Activated CD4-positive, CD25-positive, alpha-beta regulatory T cell (primary cell): Measurements from ENCODE around the gene ANKH.
A peak's percentile ranks its signal among the peaks of the same experiment; 100 is the strongest.
"Not testable (repeated sequence)": the region's sequence is repeated elsewhere in the genome, so short reads cannot be mapped to it uniquely, and the experiment has no call there.

Experiments
- DNase-seq, 4 experiments: peaks; one replicate each; lab custom pipeline; 2025; lab: John Stamatoyannopoulos, UW

Gene ANKH

GRCh38 chr5:14871214-14872069, at the start of gene ANKH:
Gene ANKH (minus strand): TSS chr5:14871778. CDS start chr5:14871447, 331 bp downstream.
- peak; percentile 64 to 84 (median 73) for DNase-seq

GRCh38 chr5:14920121-14920520, 48.5 kb upstream of the ANKH start:
- DNase-seq = no peak

- not testable (repeated sequence) for DNase-seq
These were observed 47.5 kb upstream of the ANKH start for GRCh38 chr5:14919106-14919505.

GRCh38 chr5:14917719-14918118, 46.1 kb upstream of the ANKH start:
- no peak for DNase-seq

- DNase-seq = no peak
These were observed 43.8 kb upstream of the ANKH start for GRCh38 chr5:14915291-14915952.

- no peak for DNase-seq
These were observed 43.2 kb upstream of the ANKH start for GRCh38 chr5:14914623-14915260.

- no peak for DNase-seq
These were observed 42.6 kb upstream of the ANKH start for GRCh38 chr5:14914193-14914592.

- DNase-seq = no peak
These were observed 41.5 kb upstream of the ANKH start for GRCh38 chr5:14913096-14913495.

- DNase-seq = no peak
These were observed 40.6 kb upstream of the ANKH start for GRCh38 chr5:14912206-14912605.

- no peak for DNase-seq
These were observed 37.8 kb upstream of the ANKH start for GRCh38 chr5:14909369-14909768.

- no peak for DNase-seq
These were observed 36.6 kb upstream of the ANKH start for GRCh38 chr5:14908172-14908571.

- no peak for DNase-seq
These were observed 35.0 kb upstream of the ANKH start for GRCh38 chr5:14906628-14907027.

- DNase-seq = no peak
These were observed 31.4 kb upstream of the ANKH start for GRCh38 chr5:14902826-14903560.

- DNase-seq = no peak
These were observed 30.0 kb upstream of the ANKH start for GRCh38 chr5:14901462-14902051.

- DNase-seq = no peak
These were observed 29.3 kb upstream of the ANKH start for GRCh38 chr5:14900693-14901461.

- no peak for DNase-seq
These were observed 24.6 kb upstream of the ANKH start for GRCh38 chr5:14896131-14896530.

GRCh38 chr5:14895301-14895700, 23.7 kb upstream of the ANKH start:
- DNase-seq = no peak

GRCh38 chr5:14894748-14895147, 23.2 kb upstream of the ANKH start:
- DNase-seq = no peak

GRCh38 chr5:14893381-14893780, 21.8 kb upstream of the ANKH start:
- DNase-seq = no peak

GRCh38 chr5:14890846-14891245, 19.3 kb upstream of the ANKH start:
- DNase-seq = no peak

GRCh38 chr5:14884062-14884612, 12.6 kb upstream of the ANKH start:
- no peak for DNase-seq
